SK-N-SH treated with all-trans-retinoic acid at 6 μM for 48 hours (cell line): ENCODE measurements around the gene PARK7.

Experiments
- ARNTL ChIP-seq: fragments of 450-650 bp; formaldehyde crosslinking; IDR thresholded peaks from 2 replicates; pipeline ENCODE4 v1.5.0; 2020; ENCODE audit warnings: low read depth, mild to moderate bottlenecking, moderate library complexity, borderline replicate concordance
- CREB5 ChIP-seq: fragments of 250-450 bp; sonication (Bioruptor Pico); IDR thresholded peaks from 2 replicates; pipeline ENCODE4 v1.5.1; 2020; ENCODE audit warnings: low read depth, mild to moderate bottlenecking, moderate library complexity
- CSDC2 ChIP-seq: fragments of 250-450 bp; sonication (Bioruptor Pico); IDR thresholded peaks from 2 replicates; pipeline ENCODE4 v1.5.0; 2020; ENCODE audit warnings: mild to moderate bottlenecking, moderate library complexity
- CSRNP3 ChIP-seq: fragments of 250-450 bp; sonication (Bioruptor Pico); IDR thresholded peaks from 2 replicates; pipeline ENCODE4 v1.5.1; 2021; ENCODE audit warnings: mild to moderate bottlenecking, moderate library complexity
- ISL1 ChIP-seq: fragments of 250-450 bp; sonication (Bioruptor Pico); IDR thresholded peaks from 2 replicates; pipeline ENCODE4 v2.1.2; 2022; ENCODE audit warnings: mild to moderate bottlenecking, moderate library complexity
- PATZ1 ChIP-seq: fragments of 250-450 bp; sonication (Bioruptor Pico); IDR thresholded peaks from 2 replicates; pipeline ENCODE4 v1.8.0; 2020; ENCODE audit warnings: mild to moderate bottlenecking, moderate library complexity, borderline replicate concordance
- TCF4 ChIP-seq: fragments of 250-450 bp; sonication (Bioruptor Pico); IDR thresholded peaks from 2 replicates; pipeline ENCODE4 v1.8.0; 2021; ENCODE audit warnings: mild to moderate bottlenecking, moderate library complexity, borderline replicate concordance
- TOX ChIP-seq: fragments of 250-450 bp; sonication (Bioruptor Pico); IDR thresholded peaks from 2 replicates; pipeline ENCODE4 v1.8.0; 2021; ENCODE audit warnings: mild to moderate bottlenecking, moderate library complexity, borderline replicate concordance
- TSHZ2 ChIP-seq: fragments of 250-450 bp; sonication (Bioruptor Pico); IDR thresholded peaks from 2 replicates; pipeline ENCODE4 v1.5.0; 2020; ENCODE audit warnings: mild to moderate bottlenecking, moderate library complexity
- ZFP3 ChIP-seq: fragments of 250-450 bp; sonication (Bioruptor Pico); IDR thresholded peaks from 2 replicates; pipeline ENCODE4 v1.5.0; 2020; ENCODE audit warnings: mild to moderate bottlenecking, moderate library complexity
- ZFP30 ChIP-seq: fragments of 450-650 bp; formaldehyde crosslinking; IDR thresholded peaks from 2 replicates; pipeline ENCODE4 v1.5.0; 2022; ENCODE audit warnings: mild to moderate bottlenecking, moderate library complexity
- ZNF565 ChIP-seq: fragments of 450-650 bp; formaldehyde crosslinking; conservative IDR thresholded peaks from 2 replicates; pipeline ENCODE4 v1.5.0; 2020; ENCODE audit warnings: low read depth, mild to moderate bottlenecking, moderate library complexity
- ZNF70 ChIP-seq: fragments of 450-650 bp; formaldehyde crosslinking; IDR thresholded peaks from 2 replicates; pipeline ENCODE4 v1.5.0; 2020; ENCODE audit warnings: mild to moderate bottlenecking, moderate library complexity
- ZNF8 ChIP-seq: fragments of 450-650 bp; formaldehyde crosslinking; IDR thresholded peaks from 2 replicates; pipeline ENCODE4 v1.5.0; 2020; ENCODE audit warnings: mild to moderate bottlenecking, moderate library complexity

DNA sequence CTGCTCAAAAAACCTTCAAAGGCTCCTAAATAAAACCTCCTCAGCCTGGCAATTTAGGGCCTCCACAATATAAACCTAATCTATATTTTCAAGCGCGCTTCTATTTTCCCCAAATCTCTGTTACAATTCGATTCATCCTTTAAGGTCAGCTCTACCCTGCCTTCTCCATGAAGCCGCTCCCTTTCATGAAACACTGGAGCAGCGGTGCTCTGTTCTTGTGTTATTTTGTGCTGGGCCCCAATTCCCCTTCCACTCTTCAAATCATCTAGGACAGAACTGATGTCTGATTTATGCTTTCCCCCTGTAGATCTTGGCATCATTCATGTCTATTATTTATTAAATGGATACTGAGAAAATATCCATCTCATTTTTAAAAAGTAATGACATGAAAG, 57.7 kb downstream of the PARK7 start:
- TF ChIP-seq PATZ1 (CRISPR knock-in tag) (no peak), ZNF565 (CRISPR knock-in tag) (no peak), ZNF70 (CRISPR knock-in tag) (no peak), ZFP30 (CRISPR knock-in tag) (no peak), CREB5 (CRISPR knock-in tag) (no peak), TSHZ2 (no peak), CSRNP3 (CRISPR knock-in tag) (no peak), TOX (no peak), ZNF8 (no peak), TCF4 (CRISPR knock-in tag) (no peak), ZFP3 (CRISPR knock-in tag) (no peak), CSDC2 (CRISPR knock-in tag) (no peak), ISL1 (CRISPR knock-in tag) (peak; percentile 36; the same call in 1 of the 2 replicates), ARNTL (CRISPR knock-in tag) (no peak)
